Endothelial cell of umbilical vein (primary cell): Measurements from ENCODE around the gene AZU1. TPM values are rescaled to one million over a fixed set of nuclear protein-coding genes. Genes with fewer than 3 reads are reported as not detected.

Experiments
- BruUV-seq: library from RNA; stranded (reverse); fragments of 400-500 nt; replicated peaks from 2 replicates; lab custom pipeline; 2021; lab: Mats Ljungman, UMichigan
- CTCF ChIA-PET: fragments of 300-600, 350-600 bp; sonication (Branson Sonifier 250); formaldehyde crosslinking; loops from one replicate; lab custom pipeline; 2021; ENCODE audit warnings: antibody characterized with exemption, inconsistent platforms; lab: Charles Lee
- POLR2A ChIA-PET: fragments of 300-600, 350-600 bp; sonication (Branson Sonifier 250); formaldehyde crosslinking; loops from one replicate; lab custom pipeline; 2021; ENCODE audit warnings: antibody characterized with exemption, inconsistent platforms; lab: Charles Lee
- DNase-seq: peaks from one replicate; pipeline ENCODE4 v3.0.0-alpha.2; 2011; ENCODE audit warnings: low read depth, low spot score
- FAIRE-seq: peaks from 2 replicates; lab custom pipeline; 2011; peaks lifted over from hg19 to GRCh38; lab: Jason Lieb, UNC
- H2AFZ ChIP-seq: 2 replicates; pipeline ENCODE4 v1.6.0; 2012; ENCODE audit warnings: low read depth, low read length, control low read depth, inconsistent platforms
- H3K27ac ChIP-seq: 2 replicates; pipeline ENCODE4 v1.5.1; 2011; ENCODE audit warnings: low read depth, mild to moderate bottlenecking, control low read depth, low read length, moderate library complexity; ENCODE audit not compliant: insufficient read depth
- H3K27me3 ChIP-seq, 2 experiments: 2 replicates each; pipeline versions ENCODE4 v1.6.0 to v1.6.1; 2011; ENCODE audit warnings: low read length in 2 of 2, mixed read lengths in 1 of 2; ENCODE audit not compliant: control insufficient read depth in 2 of 2, insufficient read depth in 2 of 2
- H3K36me3 ChIP-seq, 2 experiments: 2 replicates in 1 of 2; 3 replicates in 1 of 2; pipeline ENCODE4 v1.5.1; 2011; ENCODE audit warnings: low read length in 2 of 2, mild to moderate bottlenecking in 1 of 2, moderate library complexity in 1 of 2; ENCODE audit not compliant: control insufficient read depth in 2 of 2, insufficient read depth in 2 of 2; ENCODE audit errors: extremely low read depth in 1 of 2
- H3K4me1 ChIP-seq: 3 replicates; pipeline ENCODE4 v1.5.1; 2011; ENCODE audit warnings: mild to moderate bottlenecking, low read length; ENCODE audit not compliant: control insufficient read depth, insufficient read depth; ENCODE audit errors: extremely low read depth
- H3K4me2 ChIP-seq: 2 replicates; pipeline ENCODE4 v1.6.1; 2011; ENCODE audit warnings: low read length, control low read depth, mixed read lengths; ENCODE audit not compliant: insufficient read depth
- H3K4me3 ChIP-seq, 3 experiments: fragments of 200-600 bp in 1 of 3; sonication (generic), shearing (Covaris generic) in 1 of 3; replicated peaks in 1 of 3; 2 replicates each; pipeline ENCODE4 v1.5.1; 2011 to 2016; ENCODE audit warnings: control low read depth in 3 of 3, low read length in 3 of 3, mild to moderate bottlenecking in 2 of 3, inconsistent platforms in 1 of 3, low read depth in 1 of 3, moderate library complexity in 1 of 3; ENCODE audit not compliant: insufficient read depth in 1 of 3
- H3K79me2 ChIP-seq: 2 replicates; pipeline ENCODE4 v1.6.0; 2012; ENCODE audit warnings: low read length, inconsistent platforms; ENCODE audit not compliant: control insufficient read depth, insufficient read depth
- H3K9ac ChIP-seq: replicated peaks from 2 replicates; pipeline ENCODE3; 2011; ENCODE audit warnings: low read length, control low read depth; ENCODE audit not compliant: insufficient read depth; ENCODE audit errors: extremely low read depth
- H3K9me1 ChIP-seq: replicated peaks from 3 replicates; pipeline ENCODE4 v1.6.0; 2011; ENCODE audit warnings: mild to moderate bottlenecking, low read length; ENCODE audit not compliant: control insufficient read depth, insufficient read depth; ENCODE audit errors: extremely low read depth
- H3K9me3 ChIP-seq: replicated peaks from 2 replicates; pipeline ENCODE4 v1.5.1; 2012; ENCODE audit warnings: low read length, inconsistent platforms; ENCODE audit not compliant: control insufficient read depth, insufficient read depth
- H4K20me1 ChIP-seq: replicated peaks from 2 replicates; pipeline ENCODE3; 2011; ENCODE audit warnings: mild to moderate bottlenecking, low read length; ENCODE audit not compliant: control insufficient read depth, insufficient read depth; ENCODE audit errors: extremely low read depth
- EZH2 ChIP-seq: IDR thresholded peaks from 2 replicates; pipeline ENCODE4 v1.6.1; 2012; ENCODE audit warnings: borderline replicate concordance, low read depth, mild to moderate bottlenecking, moderate library complexity, low read length, inconsistent platforms; ENCODE audit not compliant: severe bottlenecking
- JUN ChIP-seq: IDR thresholded peaks from 2 replicates; pipeline ENCODE4 v1.6.1; 2011; ENCODE audit warnings: borderline replicate concordance, low read depth; ENCODE audit not compliant: insufficient read length, insufficient read depth
- POLR2A ChIP-seq: IDR thresholded peaks from 2 replicates; pipeline ENCODE4 v1.6.1; 2012; ENCODE audit warnings: low read depth, mild to moderate bottlenecking, control low read depth, low read length
- dilution Hi-C: fragments of 300-500 bp; cut with MboI; formaldehyde crosslinking; loops from one replicate; pipeline ENCODE4 v1.15.0; 2019; ENCODE audit warnings: low sequenced_read_pairs; ENCODE audit not compliant: extremely low pct_ligation_motif_present
- intact Hi-C: fragments of 100-400 bp; cut with micrococcal nuclease; formaldehyde crosslinking; loops from one replicate; pipeline ENCODE4 v1.10.0; 2022
- polyA plus RNA-seq, 4 experiments: library from polyadenylated mRNA; depleted of rRNA in 3 of 4; stranded (reverse) in 3 of 4; unstranded in 1 of 4; fragments of >200 nt; gene quantifications; 2 replicates each; pipeline versions ENCODE4 v1.2.1 to v1.2.3, GENCODE V29; 2011 to 2012; ENCODE audit warnings: missing spikeins in 1 of 4
- total RNA-seq: library from RNA; stranded (reverse); gene quantifications from 2 replicates; pipeline ENCODE4 v1.2.3, GENCODE V29; 2021
- TF ChIP-seq, protein P1 (sequence below): IDR thresholded peaks from 2 replicates; pipeline ENCODE4 v1.6.1; 2011; ENCODE audit not compliant: insufficient read depth, insufficient read length
- TF ChIP-seq, protein P2 (sequence below), 2 donors: IDR thresholded peaks; 1 replicate in 1 of 2; 2 replicates in 1 of 2; pipeline ENCODE4 v1.5.1; 2011; ENCODE audit warnings: low read length in 2 of 2, mild to moderate bottlenecking in 2 of 2, moderate library complexity in 2 of 2, control low read depth in 1 of 2, inconsistent platforms in 1 of 2, low read depth in 1 of 2; ENCODE audit not compliant: insufficient read depth in 1 of 2; ENCODE audit errors: extremely low read depth in 1 of 2

AZU1 gene
- total and polyA plus RNA-seq, 2 donors (not counting 3 experiments of a cell fraction or from before 2014, with no cell fraction given): 0.12 TPM; not detected in 1

DNA sequence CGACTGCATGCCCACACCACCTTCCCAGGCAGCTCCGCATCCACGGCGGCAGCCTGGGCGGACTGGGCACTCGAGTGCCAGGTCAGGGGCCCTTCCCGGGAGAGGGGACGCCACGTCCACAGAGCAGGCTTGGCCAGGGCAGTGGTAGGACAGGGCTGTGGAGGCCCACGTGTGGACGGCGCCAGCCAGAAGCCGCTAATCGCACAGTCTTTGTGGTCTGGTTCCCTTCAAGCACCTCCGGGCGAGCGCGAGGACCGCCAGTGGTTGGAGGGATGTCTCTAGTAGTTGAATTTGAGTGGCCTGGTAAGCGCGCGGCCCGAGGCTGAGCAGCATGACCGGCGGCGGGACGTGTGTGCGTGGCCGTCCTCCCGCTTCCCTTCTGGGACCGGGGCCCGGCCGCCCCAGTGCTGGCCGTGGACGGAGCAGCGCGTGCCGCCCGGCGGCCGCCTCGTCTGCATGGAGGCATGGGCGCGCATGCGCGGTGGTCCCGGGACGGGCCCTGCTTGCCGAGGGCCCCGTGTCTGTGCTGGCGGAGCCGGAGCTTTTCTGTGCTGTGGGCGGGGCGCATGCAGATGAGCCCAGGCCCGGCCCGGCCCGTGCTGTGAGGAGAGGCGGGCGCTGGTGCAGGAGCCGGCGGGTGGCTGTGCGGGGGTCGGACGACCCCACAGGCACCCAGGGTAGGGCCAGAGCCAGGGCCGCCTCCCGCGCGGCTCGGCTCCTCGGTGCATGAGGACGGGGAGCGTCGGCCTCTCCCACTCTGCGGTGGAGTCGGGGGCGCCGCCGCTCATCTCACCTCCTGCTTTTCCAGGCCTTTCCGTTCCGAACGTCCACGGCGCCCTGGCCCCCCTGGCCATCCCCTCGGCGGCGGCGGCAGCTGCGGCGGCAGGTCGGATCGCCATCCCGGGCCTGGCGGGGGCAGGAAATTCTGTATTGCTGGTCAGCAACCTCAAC lies 21.8 kb upstream of the AZU1 start:
- TF ChIP-seq, protein P1, sequence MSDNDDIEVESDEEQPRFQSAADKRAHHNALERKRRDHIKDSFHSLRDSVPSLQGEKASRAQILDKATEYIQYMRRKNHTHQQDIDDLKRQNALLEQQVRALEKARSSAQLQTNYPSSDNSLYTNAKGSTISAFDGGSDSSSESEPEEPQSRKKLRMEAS: no peak
- TF ChIP-seq JUN (no peak), POLR2A (no peak), EZH2 (no peak)
- TF ChIP-seq, protein P2, sequence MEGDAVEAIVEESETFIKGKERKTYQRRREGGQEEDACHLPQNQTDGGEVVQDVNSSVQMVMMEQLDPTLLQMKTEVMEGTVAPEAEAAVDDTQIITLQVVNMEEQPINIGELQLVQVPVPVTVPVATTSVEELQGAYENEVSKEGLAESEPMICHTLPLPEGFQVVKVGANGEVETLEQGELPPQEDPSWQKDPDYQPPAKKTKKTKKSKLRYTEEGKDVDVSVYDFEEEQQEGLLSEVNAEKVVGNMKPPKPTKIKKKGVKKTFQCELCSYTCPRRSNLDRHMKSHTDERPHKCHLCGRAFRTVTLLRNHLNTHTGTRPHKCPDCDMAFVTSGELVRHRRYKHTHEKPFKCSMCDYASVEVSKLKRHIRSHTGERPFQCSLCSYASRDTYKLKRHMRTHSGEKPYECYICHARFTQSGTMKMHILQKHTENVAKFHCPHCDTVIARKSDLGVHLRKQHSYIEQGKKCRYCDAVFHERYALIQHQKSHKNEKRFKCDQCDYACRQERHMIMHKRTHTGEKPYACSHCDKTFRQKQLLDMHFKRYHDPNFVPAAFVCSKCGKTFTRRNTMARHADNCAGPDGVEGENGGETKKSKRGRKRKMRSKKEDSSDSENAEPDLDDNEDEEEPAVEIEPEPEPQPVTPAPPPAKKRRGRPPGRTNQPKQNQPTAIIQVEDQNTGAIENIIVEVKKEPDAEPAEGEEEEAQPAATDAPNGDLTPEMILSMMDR (IDR thresholded peaks at IDR 0.05; ENCODE audit: extremely low read depth in 1 of 2, insufficient read depth in 1 of 2, low read depth in 1 of 2, low read length in 2 of 2): no peak

More for the DNA sequence above, 21.8 kb upstream of the AZU1 start:
- intact Hi-C loops: no loop called here
- H4K20me1 ChIP-seq: no peaks in the 10 kb centered on the region
- POLR2A ChIA-PET: no interaction called here
- no peak for FAIRE-seq
- peaks cover 59 to 81% of the 10 kb centered on the region in 2 experiments for H3K36me3 ChIP-seq
- no peak overlapping the region for H3K27ac ChIP-seq
- H3K9me1 ChIP-seq: no peaks in the 10 kb centered on the region
- H3K4me3 ChIP-seq: no peak overlapping the region
- H3K9ac ChIP-seq: no peak overlapping the region
- H3K79me2 ChIP-seq: peaks cover 90% of the 10 kb centered on the region
- H3K27me3 ChIP-seq: no peaks in the 10 kb centered on the region
- H3K4me2 ChIP-seq: no peak overlapping the region
- no peak for DNase-seq
- dilution Hi-C loops: no loop called here
- no TSS peak for BruUV-seq
- H2AFZ ChIP-seq: no peak overlapping the region
- no peaks in the 10 kb centered on the region for H3K9me3 ChIP-seq
- CTCF ChIA-PET: interaction anchor here (5.5 kb wide), 1 partner anchor 36 kb away, joined by 32 read pairs; no protein-coding TSS in a partner anchor
- H3K4me1 ChIP-seq: peaks cover 17% of the 10 kb centered on the region
